GM12873 (cell line): Measurements from ENCODE around the gene RAE1.

Source experiments
- TF ChIP-seq, protein P1 (sequence below): IDR thresholded peaks from 2 replicates; pipeline ENCODE4 v1.5.1; 2012; ENCODE audit warnings: low read depth, mild to moderate bottlenecking, moderate library complexity, low read length, control low read depth; ENCODE audit not compliant: insufficient read depth; ENCODE audit errors: missing control alignments

The RAE1 gene

DNA sequence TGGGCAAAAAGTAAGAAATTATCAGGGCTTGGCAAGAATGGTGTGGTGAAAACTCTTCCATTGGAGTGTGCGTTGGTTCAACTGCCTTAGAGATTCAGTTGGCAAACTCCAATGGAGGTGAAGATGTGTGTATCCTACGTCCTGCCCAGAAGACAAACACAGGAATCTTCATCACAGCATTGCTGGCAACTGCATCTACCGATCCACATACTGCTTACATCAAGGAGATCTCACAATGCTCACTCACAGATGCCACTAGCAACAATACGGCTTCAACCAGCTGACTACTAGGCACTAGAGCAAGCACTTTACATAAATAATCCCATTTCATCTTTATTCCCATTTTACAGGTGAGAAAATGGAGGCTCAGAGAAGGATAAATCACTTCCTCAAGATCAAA lies 31.5 kb upstream of the RAE1 start:
- TF ChIP-seq, protein P1, sequence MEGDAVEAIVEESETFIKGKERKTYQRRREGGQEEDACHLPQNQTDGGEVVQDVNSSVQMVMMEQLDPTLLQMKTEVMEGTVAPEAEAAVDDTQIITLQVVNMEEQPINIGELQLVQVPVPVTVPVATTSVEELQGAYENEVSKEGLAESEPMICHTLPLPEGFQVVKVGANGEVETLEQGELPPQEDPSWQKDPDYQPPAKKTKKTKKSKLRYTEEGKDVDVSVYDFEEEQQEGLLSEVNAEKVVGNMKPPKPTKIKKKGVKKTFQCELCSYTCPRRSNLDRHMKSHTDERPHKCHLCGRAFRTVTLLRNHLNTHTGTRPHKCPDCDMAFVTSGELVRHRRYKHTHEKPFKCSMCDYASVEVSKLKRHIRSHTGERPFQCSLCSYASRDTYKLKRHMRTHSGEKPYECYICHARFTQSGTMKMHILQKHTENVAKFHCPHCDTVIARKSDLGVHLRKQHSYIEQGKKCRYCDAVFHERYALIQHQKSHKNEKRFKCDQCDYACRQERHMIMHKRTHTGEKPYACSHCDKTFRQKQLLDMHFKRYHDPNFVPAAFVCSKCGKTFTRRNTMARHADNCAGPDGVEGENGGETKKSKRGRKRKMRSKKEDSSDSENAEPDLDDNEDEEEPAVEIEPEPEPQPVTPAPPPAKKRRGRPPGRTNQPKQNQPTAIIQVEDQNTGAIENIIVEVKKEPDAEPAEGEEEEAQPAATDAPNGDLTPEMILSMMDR, result no peak

GRCh38 chr20:57320358-57320757 lies 30.7 kb upstream of the RAE1 start:
- TF ChIP-seq, protein P1, result no peak

DNA sequence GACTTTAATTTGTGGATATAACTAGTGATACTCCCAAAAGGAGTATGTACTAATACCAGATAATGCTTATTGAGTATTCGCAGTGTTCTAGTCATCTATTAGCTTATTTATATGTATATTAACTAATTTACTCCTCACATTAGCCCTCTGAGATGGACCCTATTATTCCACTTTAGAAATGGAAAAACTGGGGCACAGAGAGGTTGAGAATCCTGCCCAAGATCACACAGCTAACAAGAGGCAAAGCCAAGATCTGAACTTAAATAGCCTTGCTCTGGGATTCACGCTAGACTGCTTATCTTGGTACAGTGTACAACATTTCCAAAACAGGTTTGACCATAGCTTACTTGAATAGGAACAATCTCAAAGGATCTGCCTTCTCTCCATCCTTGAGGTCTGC lies 29.9 kb upstream of the RAE1 start:
- TF ChIP-seq, protein P1, result no peak

- TF ChIP-seq, protein P1, result no peak
Measured at GRCh38 chr20:57322476-57322875, 28.6 kb upstream of the RAE1 start.

GRCh38 chr20:57323034-57323433 lies 28.0 kb upstream of the RAE1 start:
- TF ChIP-seq, protein P1, result no peak

DNA sequence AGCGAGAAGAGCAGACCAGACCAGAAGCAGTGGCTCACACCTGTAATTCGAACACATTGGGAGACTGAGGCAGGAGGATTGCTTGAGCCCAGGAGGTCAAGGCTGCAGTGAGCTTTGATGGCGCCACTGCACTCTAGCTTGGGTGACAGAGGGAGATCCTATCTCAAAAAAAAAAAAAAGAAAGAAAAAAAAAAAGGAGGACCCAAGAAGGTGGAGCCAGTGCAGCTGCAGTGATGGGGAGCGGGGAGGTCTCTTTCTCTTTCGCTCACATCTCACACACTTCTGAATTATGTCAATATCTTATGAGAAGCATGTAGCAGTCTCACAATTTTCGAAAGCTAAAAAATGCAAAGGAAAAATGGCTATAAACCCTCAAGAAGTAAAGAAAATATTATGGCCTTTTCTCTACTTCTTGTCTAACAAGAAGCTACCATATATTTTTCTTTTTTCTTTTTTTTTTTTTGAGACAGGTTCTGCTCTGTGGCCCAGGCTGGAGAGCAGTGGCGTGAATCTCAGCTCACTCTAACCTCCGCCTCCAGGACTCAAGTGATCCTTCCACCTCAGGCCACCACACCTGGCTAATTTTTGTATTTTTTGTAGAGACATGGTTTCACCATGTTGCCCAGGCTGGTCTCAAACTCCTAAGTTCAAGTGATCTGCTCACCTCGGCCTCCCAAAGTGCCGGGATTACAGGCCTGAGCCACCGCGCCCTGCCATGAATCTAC lies 25.3 kb upstream of the RAE1 start:
- TF ChIP-seq, protein P1, result no peak

DNA sequence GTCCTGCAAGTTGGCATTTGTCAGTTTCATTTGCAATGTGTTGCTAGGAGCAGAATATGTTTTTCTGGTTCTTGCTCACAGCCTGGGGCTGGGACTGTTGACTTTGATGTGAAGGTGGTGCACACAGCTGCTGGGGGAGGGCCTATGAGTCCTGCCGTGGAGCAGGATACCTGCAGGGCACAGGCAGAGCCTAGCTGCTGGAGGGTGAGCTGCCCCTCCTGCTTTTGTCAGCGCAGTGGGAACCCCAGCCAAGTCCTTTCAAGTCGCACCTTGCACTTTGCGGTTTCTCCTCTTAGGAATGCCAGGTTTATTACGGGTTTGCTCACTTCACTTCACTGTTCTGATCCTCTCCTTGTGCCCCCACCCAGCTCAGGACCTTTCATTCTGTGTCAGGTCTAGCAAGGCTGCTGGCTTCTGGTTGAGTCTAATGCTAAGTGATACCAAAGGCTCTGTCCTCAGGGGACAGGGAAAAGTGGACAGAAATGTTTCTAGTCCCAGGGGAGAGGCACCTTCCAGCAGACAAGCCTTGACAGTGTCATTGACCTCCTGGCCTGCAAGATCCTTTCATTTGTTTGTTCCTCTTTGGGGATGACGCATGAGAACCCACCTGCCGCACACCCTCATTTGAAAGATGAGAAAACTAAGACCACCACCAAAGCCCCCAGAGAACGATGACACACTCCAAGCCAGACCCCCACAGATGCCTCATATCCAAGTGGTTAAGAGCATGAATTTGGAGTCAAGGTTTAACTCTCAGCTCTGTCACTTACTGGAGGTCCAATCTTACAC lies 24.2 kb upstream of the RAE1 start:
- TF ChIP-seq, protein P1, result no peak
